Activated CD4-positive, alpha-beta T cell treated with anti-CD3 and anti-CD28 coated beads, Interleukin-2, amount 10 ng/mL, durations not matched to agents 7 days and 5 days (primary cell): ENCODE measurements around the gene MAP3K8. TPM values are rescaled to one million over a fixed set of nuclear protein-coding genes. Genes with fewer than 3 reads are reported as not detected.
"Not testable (repeated sequence)": the region's sequence is repeated elsewhere in the genome, so short reads cannot be mapped to it uniquely, and the experiment has no call there.

Experiments
- CTCF ChIA-PET: fragments of 350-600 bp; sonication (Branson Sonifier 250); formaldehyde crosslinking; loops from one replicate; lab custom pipeline; 2021; ENCODE audit warnings: antibody characterized with exemption; lab: Charles Lee
- POLR2A ChIA-PET: fragments of 350-600 bp; sonication (Branson Sonifier 250); formaldehyde crosslinking; loops from one replicate; lab custom pipeline; 2021; ENCODE audit warnings: antibody characterized with exemption; lab: Charles Lee
- DNase-seq: peaks from one replicate; pipeline ENCODE4 v3.0.0-alpha.2; 2020
- H3K27ac Mint-ChIP-seq: one replicate; pipeline ENCODE4 v1.8.0; 2021; ENCODE audit warnings: mild to moderate bottlenecking, moderate library complexity, mixed read lengths
- H3K27me3 Mint-ChIP-seq: one replicate; pipeline ENCODE4 v1.8.0; 2021; ENCODE audit warnings: mixed read lengths
- H3K36me3 Mint-ChIP-seq: one replicate; pipeline ENCODE4 v1.8.0; 2021; ENCODE audit warnings: low read depth, mixed read lengths
- H3K4me1 Mint-ChIP-seq: one replicate; pipeline ENCODE4 v1.8.0; 2021; ENCODE audit warnings: mixed read lengths
- H3K4me3 Mint-ChIP-seq: one replicate; pipeline ENCODE4 v1.8.0; 2021; ENCODE audit warnings: mild to moderate bottlenecking, moderate library complexity, mixed read lengths
- H3K9me3 Mint-ChIP-seq: one replicate; pipeline ENCODE4 v1.8.0; 2021; ENCODE audit warnings: mixed read lengths
- total RNA-seq, 2 experiments: library from RNA; stranded (reverse); gene quantifications; one replicate each; pipeline ENCODE4 v1.2.3, GENCODE V29; 2021

Gene MAP3K8
- total RNA-seq, 2 experiments from 2014 or later, result 12.6 to 13.1 TPM

DNA sequence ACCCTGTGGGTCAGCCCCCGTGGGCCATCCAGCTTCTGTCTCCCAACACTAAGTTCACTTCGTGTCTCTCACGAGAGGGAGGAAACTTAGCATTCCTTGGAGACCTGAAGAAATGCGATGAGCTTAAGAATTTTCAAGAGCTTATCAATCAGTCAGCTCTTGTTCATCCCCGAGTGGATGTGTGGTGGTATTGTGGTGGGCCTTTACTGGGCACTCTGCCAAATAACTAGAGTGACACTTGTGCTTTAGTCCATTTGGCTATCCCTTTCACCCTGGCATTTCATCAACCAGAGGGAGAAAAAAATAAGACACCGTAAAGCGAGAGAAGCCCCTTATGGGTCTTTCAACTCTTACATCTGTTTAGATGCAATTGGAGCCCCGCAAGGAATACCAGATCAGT is 45.5 kb downstream of the MAP3K8 start:
- H3K27me3 Mint-ChIP-seq, POLR2A ChIA-PET, DNase-seq, H3K36me3 Mint-ChIP-seq, H3K4me1 Mint-ChIP-seq, H3K4me3 Mint-ChIP-seq: not testable (repeated sequence)
- CTCF ChIA-PET, result interaction anchor here (1.2 to 1.5 kb wide), 2 partner anchors 12 to 18 kb away, joined by 3 to 4 read pairs; no protein-coding TSS in a partner anchor
- H3K27ac Mint-ChIP-seq, result peak overlapping the region; percentile 13
- peaks cover 14% of the 10 kb centered on the region for H3K9me3 Mint-ChIP-seq

DNA sequence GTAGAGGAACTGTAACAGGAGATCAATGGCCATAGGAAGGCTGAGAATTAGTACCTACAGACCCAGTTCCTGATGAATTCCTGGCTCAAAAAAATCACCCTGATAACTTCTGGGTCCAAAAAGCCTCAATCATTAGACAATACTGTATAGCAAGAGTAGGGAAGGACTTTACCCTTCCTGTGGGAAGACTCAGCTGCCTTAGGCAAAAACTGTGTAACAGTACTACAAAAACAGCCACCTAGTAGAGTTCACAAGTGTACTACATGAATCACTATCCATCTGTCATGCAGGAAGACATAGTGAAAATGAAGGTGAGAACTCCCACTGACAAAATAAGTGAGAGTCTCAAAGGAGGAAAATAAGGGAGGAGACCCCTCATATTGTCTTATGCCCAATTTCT is 47.6 kb downstream of the MAP3K8 start:
- POLR2A ChIA-PET, result no interaction called here
- DNase-seq, result no peak
- Mint-ChIP-seq H3K4me3 (no peak overlapping the region), H3K27me3 (peaks cover 3% of the 10 kb centered on the region), H3K4me1 (peaks cover 4% of the 10 kb centered on the region), H3K36me3 (peaks cover 2% of the 10 kb centered on the region), H3K27ac (no peak overlapping the region), H3K9me3 (peaks cover 14% of the 10 kb centered on the region)
- CTCF ChIA-PET, result no interaction called here

DNA sequence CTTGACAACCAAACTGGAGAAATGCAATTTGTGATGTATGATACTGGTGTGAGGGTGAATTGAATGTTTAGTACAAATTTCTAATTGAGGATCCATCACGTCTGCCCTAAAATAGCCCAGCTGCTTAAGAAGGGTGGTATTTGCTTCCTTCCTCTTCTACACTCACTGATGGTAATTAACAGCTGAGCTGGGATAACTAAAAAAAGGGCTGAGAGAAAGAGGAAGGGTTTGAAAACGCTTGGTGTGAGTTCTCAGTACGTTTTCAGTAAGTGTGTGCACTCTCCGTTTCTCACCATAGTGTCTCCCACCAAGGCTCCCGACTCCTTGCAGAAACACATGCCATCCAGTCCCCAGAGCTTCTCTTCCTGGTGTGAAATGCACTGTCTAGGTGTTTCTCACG is 54.3 kb downstream of the MAP3K8 start:
- Mint-ChIP-seq H3K9me3 (no peaks in the 10 kb centered on the region), H3K36me3 (peaks cover 3% of the 10 kb centered on the region), H3K4me3 (no peak overlapping the region), H3K27ac (no peak overlapping the region), H3K27me3 (peaks cover 30% of the 10 kb centered on the region), H3K4me1 (peaks cover 34% of the 10 kb centered on the region)
- no peak for DNase-seq
- ChIA-PET POLR2A (no interaction called here), CTCF (interaction anchor here (1.0 to 1.9 kb wide), 3 partner anchors 9 to 32 kb away, joined by 3 to 6 read pairs (median 5); no protein-coding TSS in a partner anchor)

DNA sequence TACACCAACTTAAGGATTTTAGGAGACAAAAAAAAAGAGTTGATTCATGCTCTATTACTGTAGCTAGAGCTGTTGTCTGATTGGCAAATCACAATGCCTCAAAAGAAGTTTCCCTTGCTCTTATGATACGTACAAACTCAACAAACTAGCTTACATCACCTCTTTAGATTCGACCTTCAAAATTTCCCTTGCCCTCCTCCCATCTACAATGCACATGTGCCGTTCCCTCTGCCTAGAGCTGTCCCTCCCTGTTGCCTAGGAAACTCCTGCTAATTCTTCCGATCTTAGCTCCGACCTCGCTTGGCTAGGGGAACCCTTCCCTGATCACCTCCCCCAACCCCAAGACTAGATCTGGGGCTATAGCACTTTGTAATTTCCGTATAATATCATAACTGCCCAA is 55.4 kb downstream of the MAP3K8 start:
- DNase-seq, result no peak

DNA sequence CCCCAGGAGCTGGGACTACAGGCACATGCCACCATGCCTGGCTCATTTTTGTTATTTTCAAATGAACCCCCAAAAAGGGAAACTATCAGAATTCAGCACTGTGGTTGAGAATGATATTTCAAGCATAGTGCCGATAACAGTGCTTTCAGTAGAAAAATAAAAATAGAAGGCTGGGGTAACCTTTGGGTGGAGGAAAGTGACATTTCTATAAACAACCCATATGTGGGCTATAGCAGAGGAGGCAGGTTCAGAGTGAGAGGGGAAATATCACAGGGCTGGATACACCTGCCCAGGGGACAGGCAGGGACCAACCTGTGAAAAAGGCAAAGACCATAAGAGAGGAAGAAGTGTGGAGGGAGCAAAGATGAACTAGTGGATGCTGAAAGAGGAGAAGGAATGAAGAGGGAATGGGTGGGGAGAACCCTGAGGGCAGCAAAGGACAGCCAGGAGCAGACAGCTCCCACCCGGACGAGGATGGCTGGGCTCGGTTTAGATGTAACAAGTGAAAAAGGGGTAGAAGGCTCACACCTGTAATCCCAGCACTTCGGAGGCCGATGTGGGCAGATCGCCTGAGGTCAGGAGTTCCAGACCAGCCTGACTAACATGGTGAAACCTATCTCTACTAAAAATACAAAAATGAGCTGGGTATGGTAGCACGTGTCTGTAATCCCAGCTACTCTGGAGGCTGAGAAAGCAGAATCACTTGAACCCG is 56.5 kb downstream of the MAP3K8 start:
- Mint-ChIP-seq H3K9me3 (peaks cover 4% of the 10 kb centered on the region), H3K27me3 (peaks cover 30% of the 10 kb centered on the region), H3K4me3 (no peak overlapping the region), H3K36me3 (peaks cover 12% of the 10 kb centered on the region), H3K4me1 (peaks cover 54% of the 10 kb centered on the region), H3K27ac (peak overlapping the region; percentile 48)
- no peak for DNase-seq
- POLR2A ChIA-PET, result no interaction called here
- CTCF ChIA-PET, result interaction anchor here (0.6 to 2.5 kb wide), 2 partner anchors 37 to 66 kb away, joined by 3 to 6 read pairs; no protein-coding TSS in a partner anchor

More for the DNA sequence above, 55.4 kb downstream of the MAP3K8 start:
- ChIA-PET CTCF (interaction anchor here (0.9 to 1.9 kb wide), 3 partner anchors 8 to 22 kb away, joined by 3 to 6 read pairs (median 5); no protein-coding TSS in a partner anchor), POLR2A (no interaction called here)
- no peak overlapping the region for H3K27ac Mint-ChIP-seq
- peaks cover 7% of the 10 kb centered on the region for H3K36me3 Mint-ChIP-seq
- no peaks in the 10 kb centered on the region for H3K9me3 Mint-ChIP-seq
- no peak overlapping the region for H3K4me3 Mint-ChIP-seq
- H3K4me1 Mint-ChIP-seq, result peaks cover 44% of the 10 kb centered on the region
- H3K27me3 Mint-ChIP-seq, result peaks cover 30% of the 10 kb centered on the region

DNA sequence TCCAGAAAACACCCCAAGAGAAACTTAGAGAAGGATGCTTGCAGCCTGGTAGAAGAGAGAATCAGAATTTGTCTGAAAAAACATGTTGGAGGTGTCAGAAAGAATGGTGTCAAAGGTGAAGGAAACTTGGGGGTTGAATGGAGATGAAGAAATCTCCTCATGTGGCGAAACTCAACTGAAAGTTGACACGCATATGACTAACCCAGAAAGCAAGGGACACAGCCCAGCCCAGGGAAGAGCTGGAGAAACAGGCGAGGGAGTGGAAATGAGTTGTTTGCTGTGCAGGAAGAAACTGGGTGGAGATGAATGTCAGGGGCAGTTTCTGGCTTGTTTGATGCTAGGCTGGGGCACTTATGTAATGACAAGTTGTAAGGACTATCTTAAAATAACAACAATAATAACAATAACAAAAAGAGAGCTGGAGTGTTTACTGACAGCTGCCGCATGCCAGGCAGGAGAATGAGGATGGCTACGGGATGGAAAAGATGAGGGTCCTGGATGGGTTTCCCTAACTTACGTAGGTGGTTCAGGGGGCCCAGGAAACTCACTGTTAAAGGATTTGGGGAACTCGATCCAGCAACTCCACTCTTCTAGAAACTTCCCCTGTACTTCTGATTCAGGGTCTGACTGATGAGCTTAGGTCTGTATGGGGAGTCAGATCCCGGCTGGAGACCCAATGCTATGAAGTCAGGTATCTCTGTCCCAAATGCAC is 57.4 kb downstream of the MAP3K8 start:
- no peak for DNase-seq
- Mint-ChIP-seq H3K27ac (peak overlapping the region; percentile 4), H3K9me3 (peaks cover 4% of the 10 kb centered on the region), H3K4me1 (peaks cover 57% of the 10 kb centered on the region), H3K27me3 (peaks cover 30% of the 10 kb centered on the region), H3K36me3 (peaks cover 15% of the 10 kb centered on the region), H3K4me3 (no peak overlapping the region)
- POLR2A ChIA-PET, result no interaction called here
- CTCF ChIA-PET, result interaction anchor here (0.8 to 2.5 kb wide), 5 partner anchors 12 to 36 kb away, joined by 3 to 6 read pairs (median 4); no protein-coding TSS in a partner anchor

DNA sequence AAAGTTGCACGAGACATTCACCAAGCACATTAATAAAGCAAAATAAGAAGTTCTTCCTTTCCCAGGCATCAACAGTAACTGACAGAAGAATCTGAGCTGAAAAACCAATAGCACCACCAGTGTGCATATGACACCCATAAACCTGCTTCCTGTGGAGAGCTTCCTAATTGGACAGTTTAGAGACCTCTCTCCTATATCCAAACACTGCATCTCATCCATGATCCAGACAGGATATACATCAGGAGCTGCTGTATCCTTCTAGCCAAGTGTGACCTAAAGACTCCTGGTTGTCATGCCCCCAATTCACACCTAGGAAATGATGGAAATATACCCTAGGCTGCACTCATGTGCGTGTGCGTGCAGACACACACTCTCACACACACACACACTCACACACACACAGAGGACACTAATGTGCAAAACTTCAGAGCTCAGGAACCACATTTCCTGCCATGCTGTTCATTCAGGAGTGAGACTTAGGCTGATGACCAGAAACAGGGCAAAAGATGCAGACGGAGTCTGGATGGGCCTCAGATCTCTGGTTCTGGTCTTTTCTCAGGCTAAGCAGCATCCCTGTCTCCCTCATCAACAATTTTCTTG is 58.0 kb downstream of the MAP3K8 start:
- no peak overlapping the region for H3K27ac Mint-ChIP-seq
- peaks cover 63% of the 10 kb centered on the region for H3K4me1 Mint-ChIP-seq
- H3K36me3 Mint-ChIP-seq, result peaks cover 15% of the 10 kb centered on the region
- H3K4me3 Mint-ChIP-seq, result no peak overlapping the region
- DNase-seq, result no peak
- ChIA-PET CTCF (interaction anchor here (0.8 to 2.5 kb wide), 6 partner anchors 13 to 100 kb away, joined by 3 to 6 read pairs (median 4); no protein-coding TSS in a partner anchor), POLR2A (no interaction called here)
- peaks cover 4% of the 10 kb centered on the region for H3K9me3 Mint-ChIP-seq
- H3K27me3 Mint-ChIP-seq, result peaks cover 30% of the 10 kb centered on the region

DNA sequence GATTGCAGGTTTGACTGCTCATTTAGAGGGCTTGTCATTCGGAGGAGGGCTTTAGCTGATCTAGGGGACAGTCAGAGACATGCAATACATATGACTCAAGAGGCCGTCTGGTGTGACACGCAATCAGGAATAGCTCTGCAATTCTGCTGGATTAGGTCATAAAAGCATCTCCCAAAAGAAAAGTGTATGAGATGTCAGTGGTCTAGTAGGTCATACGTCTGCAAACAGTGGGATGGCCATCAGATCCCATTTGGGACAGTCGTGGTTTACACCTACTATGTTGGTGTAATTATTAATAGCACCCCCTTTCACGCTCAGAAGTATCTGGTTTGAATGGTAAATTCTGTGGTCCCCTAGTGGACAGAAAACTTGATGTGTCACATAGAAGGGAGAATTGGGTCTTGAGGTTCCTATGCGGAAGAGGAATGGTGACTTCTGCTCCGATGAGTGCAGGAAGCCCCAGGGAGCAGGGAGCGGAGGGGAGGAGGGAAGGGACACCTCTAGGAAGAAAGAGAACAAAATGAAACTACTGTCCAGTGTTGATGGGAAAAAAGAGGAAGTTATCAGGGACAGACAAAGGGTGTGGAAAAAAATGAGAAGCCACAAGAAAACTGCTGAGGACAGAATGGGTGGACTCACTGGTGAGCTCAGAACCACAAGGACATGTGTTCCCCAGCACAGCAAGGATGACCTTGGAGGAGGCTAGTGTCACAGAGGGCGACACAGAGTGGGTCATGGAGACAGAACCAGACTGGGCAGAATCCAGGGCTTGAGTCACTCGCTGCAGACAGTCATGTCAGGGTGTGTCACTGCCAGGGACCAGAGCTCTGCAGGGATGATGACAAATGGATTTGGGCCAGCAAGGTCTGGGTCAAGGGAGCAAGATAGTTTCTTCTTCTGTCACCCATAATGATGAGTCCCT is 59.9 kb downstream of the MAP3K8 start:
- no peak for DNase-seq
- Mint-ChIP-seq H3K36me3 (peaks cover 17% of the 10 kb centered on the region), H3K4me1 (peaks cover 77% of the 10 kb centered on the region), H3K4me3 (no peak overlapping the region), H3K9me3 (peaks cover 7% of the 10 kb centered on the region), H3K27ac (peak overlapping the region; percentile 4), H3K27me3 (peaks cover 19% of the 10 kb centered on the region)
- POLR2A ChIA-PET, result no interaction called here
- CTCF ChIA-PET, result interaction anchor here (0.8 to 1.2 kb wide), 4 partner anchors 18 to 88 kb away, joined by 3 to 6 read pairs (median 3); no protein-coding TSS in a partner anchor

DNA sequence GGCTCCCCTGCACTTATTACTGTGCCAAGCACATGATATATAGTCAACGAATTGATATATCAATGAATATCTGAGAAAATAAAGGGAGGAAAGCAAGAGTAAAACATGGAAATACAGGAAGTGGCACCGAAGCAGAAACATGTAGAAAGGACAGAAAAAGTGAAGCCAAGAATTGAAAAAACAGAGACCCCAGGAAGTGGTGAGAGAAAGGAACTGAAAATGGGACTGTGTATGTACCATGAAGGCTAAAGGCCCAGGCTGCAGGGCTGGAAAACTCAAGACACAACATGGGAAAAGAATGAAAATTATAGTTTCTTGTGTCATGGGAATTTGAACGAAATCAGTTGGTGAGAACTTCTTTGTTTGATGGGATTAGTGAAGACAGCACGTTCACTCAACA is 60.6 kb downstream of the MAP3K8 start:
- Mint-ChIP-seq H3K36me3 (peaks cover 21% of the 10 kb centered on the region), H3K27ac (no peak overlapping the region), H3K9me3 (peaks cover 10% of the 10 kb centered on the region), H3K4me1 (peaks cover 84% of the 10 kb centered on the region), H3K4me3 (no peak overlapping the region), H3K27me3 (peaks cover 12% of the 10 kb centered on the region)
- ChIA-PET CTCF (interaction anchor here (1.1 to 1.2 kb wide), 2 partner anchors 21 to 30 kb away, joined by 3 to 6 read pairs; no protein-coding TSS in a partner anchor), POLR2A (no interaction called here)
- no peak for DNase-seq

DNA sequence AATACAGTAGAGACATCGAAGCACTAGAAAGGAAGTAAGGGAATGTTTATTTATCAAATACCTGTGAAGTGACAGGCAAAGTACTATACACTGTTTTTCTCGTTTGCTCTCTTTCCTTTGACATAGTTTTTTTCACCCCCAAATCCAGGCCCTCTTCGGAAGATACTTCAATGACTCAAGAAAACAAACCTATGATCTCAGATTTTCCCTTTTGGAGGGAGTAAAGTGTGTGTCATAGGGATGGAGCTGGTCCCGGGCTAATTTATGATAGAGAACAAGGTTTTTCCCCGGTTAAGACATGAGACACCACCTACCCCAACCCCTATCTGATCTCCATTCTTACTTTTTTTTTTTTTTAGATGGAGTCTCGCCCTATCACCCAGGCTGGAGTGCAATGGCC is 61.7 kb downstream of the MAP3K8 start:
- peaks cover 22% of the 10 kb centered on the region for H3K36me3 Mint-ChIP-seq
- H3K4me1 Mint-ChIP-seq, result peaks cover 87% of the 10 kb centered on the region

DNA sequence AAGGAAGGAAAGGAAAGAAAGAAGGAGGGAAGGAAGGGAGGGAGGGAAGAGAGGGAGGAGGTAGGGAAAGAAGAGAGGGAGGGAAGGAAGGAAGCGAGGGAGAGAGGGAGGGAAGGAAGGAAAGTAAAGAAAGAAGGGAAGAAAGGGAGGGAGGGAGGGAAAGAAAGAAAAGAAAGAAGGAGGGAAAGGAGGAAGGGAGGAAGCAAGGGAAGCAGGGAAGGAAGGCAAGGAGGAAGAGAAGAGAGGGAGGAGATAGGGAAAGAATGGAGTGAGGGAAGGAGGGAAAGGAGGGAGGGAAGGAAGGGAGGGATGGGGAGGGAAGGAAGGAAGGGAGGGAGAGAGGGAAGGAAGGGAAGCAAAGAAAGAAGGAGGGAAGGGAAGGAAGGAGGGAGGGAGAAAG is 65.8 kb downstream of the MAP3K8 start:
- H3K27ac Mint-ChIP-seq, result no peak overlapping the region
- DNase-seq, result no peak
- H3K36me3 Mint-ChIP-seq, result peaks cover 16% of the 10 kb centered on the region
- ChIA-PET POLR2A (no interaction called here), CTCF (interaction anchor here (0.7 kb wide), 1 partner anchor 60 kb away, joined by 7 read pairs; no protein-coding TSS in a partner anchor)
- H3K4me3 Mint-ChIP-seq, result no peak overlapping the region
- peaks cover 6% of the 10 kb centered on the region for H3K9me3 Mint-ChIP-seq
- peaks cover 85% of the 10 kb centered on the region for H3K4me1 Mint-ChIP-seq
- peaks cover 5% of the 10 kb centered on the region for H3K27me3 Mint-ChIP-seq

More for the DNA sequence above, 61.7 kb downstream of the MAP3K8 start:
- peaks cover 6% of the 10 kb centered on the region for H3K27me3 Mint-ChIP-seq
- peaks cover 10% of the 10 kb centered on the region for H3K9me3 Mint-ChIP-seq
- ChIA-PET POLR2A (no interaction called here), CTCF (interaction anchor here (0.6 to 1.9 kb wide), 2 partner anchors 10 to 37 kb away, joined by 4 to 7 read pairs; no protein-coding TSS in a partner anchor)
- no peak overlapping the region for H3K27ac Mint-ChIP-seq
- H3K4me3 Mint-ChIP-seq, result no peak overlapping the region
- DNase-seq, result no peak
